Activated CD4-positive, alpha-beta memory T cell treated with anti-CD3 and anti-CD28 coated beads, Interleukin-2, amount 10 ng/mL, durations not matched to agents 7 days and 5 days (primary cell): ENCODE results near the gene SBNO1. TPM values are rescaled to one million over a fixed set of nuclear protein-coding genes. Genes with fewer than 3 reads are reported as not detected.

Experiments used
- CTCF ChIA-PET: fragments of 350-600 bp; sonication (Branson Sonifier 250); formaldehyde crosslinking; loops from one replicate; lab custom pipeline; 2021; ENCODE audit warnings: antibody characterized with exemption, inconsistent platforms; lab: Charles Lee
- POLR2A ChIA-PET: fragments of 350-600 bp; sonication (Branson Sonifier 250); formaldehyde crosslinking; loops from one replicate; lab custom pipeline; 2021; ENCODE audit warnings: antibody characterized with exemption; lab: Charles Lee
- DNase-seq: peaks from one replicate; pipeline ENCODE4 v3.0.0-alpha.2; 2020
- H3K27ac Mint-ChIP-seq: one replicate; pipeline ENCODE4 v1.8.0; 2021; ENCODE audit warnings: mild to moderate bottlenecking, mixed read lengths
- H3K27me3 Mint-ChIP-seq: one replicate; pipeline ENCODE4 v1.8.0; 2021; ENCODE audit warnings: mixed read lengths
- H3K36me3 Mint-ChIP-seq: one replicate; pipeline ENCODE4 v1.8.0; 2021; ENCODE audit warnings: low read depth, mixed read lengths
- H3K4me1 Mint-ChIP-seq: one replicate; pipeline ENCODE4 v1.8.0; 2021; ENCODE audit warnings: mixed read lengths
- H3K4me3 Mint-ChIP-seq: one replicate; pipeline ENCODE4 v1.8.0; 2021; ENCODE audit warnings: mild to moderate bottlenecking, mixed read lengths
- H3K9me3 Mint-ChIP-seq: one replicate; pipeline ENCODE4 v1.8.0; 2021; ENCODE audit warnings: mixed read lengths
- total RNA-seq, 2 experiments: library from RNA; stranded (reverse); gene quantifications; one replicate each; pipeline ENCODE4 v1.2.3, GENCODE V29; 2021

Gene SBNO1
- total RNA-seq, 2 experiments from 2014 or later = 40.1 to 40.2 TPM

DNA sequence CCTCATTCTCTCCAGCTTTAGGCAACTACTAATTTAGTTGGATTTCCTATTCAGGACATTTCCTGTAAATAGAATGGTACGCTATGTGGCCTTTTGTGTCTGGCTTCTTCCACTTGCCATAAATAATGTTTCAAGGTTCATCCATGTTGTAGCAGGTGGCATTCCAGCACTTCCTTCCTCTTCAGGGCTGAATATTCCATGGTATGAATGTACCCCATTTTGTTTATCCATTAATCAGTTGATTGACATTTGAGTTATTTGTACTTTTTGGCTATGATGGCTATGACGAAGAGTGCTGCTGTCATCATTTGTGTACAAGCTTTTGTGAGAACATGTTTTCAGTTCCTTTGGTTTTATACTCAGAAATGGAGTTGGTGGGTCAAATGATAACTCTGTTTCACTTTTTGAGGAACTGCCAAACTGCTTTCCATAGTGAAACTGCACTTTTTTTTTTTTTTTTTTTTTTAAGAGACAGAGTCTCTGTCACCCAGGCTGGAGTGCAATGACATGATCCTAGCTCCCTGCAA is 86.5 kb downstream of the SBNO1 start:
- DNase-seq = no peak
- Mint-ChIP-seq H3K27ac (peak overlapping the region; percentile 58), H3K4me1 (peaks cover 6% of the 10 kb centered on the region), H3K9me3 (no peaks in the 10 kb centered on the region), H3K27me3 (no peaks in the 10 kb centered on the region), H3K36me3 (no peaks in the 10 kb centered on the region), H3K4me3 (no peak overlapping the region)
- ChIA-PET CTCF (interaction anchor here (0.7 to 1.0 kb wide), 4 partner anchors 27 to 304 kb away, joined by 3 to 6 read pairs (median 4); no protein-coding TSS in a partner anchor), POLR2A (no interaction called here)

DNA sequence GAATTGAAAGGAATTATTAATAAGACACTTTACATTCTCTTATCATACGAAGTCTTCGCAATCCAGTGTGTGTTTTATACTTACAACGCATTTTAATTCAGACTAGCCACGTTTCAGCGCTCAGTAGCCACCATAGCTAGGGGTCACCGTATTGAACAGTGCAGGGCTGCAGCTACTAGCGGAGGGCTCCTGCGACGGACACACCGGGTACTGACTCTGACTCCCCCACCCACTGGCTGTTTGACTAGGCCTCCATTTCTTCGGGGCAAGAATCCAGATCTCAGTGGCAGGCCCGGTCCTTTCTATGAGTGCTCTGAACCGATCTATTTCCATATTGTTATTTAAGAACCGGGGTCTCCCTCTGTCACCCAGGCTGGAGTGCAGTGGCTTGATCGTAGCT is 91.5 kb downstream of the SBNO1 start:
- POLR2A ChIA-PET = no interaction called here
- no peaks in the 10 kb centered on the region for H3K36me3 Mint-ChIP-seq
- H3K27me3 Mint-ChIP-seq = no peaks in the 10 kb centered on the region
- CTCF ChIA-PET = no interaction called here
- peak overlapping the region; percentile 21 for H3K4me3 Mint-ChIP-seq
- DNase-seq = no peak
- no peaks in the 10 kb centered on the region for H3K9me3 Mint-ChIP-seq
- peaks cover 23% of the 10 kb centered on the region for H3K4me1 Mint-ChIP-seq
- H3K27ac Mint-ChIP-seq = no peak overlapping the region

DNA sequence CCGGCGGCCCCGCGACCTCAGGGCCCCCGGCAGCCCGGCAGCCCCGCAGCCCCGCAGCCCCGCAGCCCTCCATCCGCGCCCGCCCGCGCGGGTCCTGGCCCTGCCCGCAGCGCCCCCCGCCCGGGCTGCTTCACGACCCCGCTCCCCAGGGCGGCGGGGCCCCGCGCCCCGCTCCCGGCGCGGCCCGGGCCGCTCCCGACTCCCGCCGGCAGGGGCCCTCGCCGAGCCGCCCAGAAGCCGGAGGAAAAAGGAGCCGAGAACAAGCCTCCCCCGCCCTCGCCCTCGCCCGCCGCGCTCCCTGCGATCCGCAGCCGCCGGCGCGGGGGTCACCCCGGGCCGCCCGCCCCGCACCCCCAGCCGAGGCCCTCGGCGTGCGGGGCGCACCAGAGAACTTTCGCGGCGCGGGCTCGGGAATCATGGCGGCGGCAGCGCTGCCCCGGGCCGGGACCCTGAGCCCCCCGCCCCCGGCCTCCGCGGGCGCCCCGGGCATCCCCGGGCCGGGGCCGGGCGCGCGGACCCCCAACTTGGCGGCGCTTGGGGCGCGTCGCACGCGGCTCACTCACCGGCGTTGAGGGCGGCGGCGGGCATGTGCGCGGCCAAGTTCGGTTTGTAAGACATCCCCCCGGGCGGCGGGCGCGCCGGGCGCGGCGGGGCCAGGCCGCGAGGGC is 93.5 kb downstream of the SBNO1 start:
- Mint-ChIP-seq H3K4me3 (no peak overlapping the region), H3K27me3 (no peaks in the 10 kb centered on the region), H3K9me3 (no peaks in the 10 kb centered on the region), H3K36me3 (no peaks in the 10 kb centered on the region), H3K27ac (no peak overlapping the region), H3K4me1 (peaks cover 20% of the 10 kb centered on the region)
- ChIA-PET POLR2A (interaction anchor here (1.4 to 2.1 kb wide), 2 partner anchors 94 to 331 kb away, joined by 3 to 10 read pairs; partner anchors contain the start of gene SBNO1), CTCF (interaction anchor here (2.1 kb wide), 1 partner anchor 33 kb away, joined by 8 read pairs; no protein-coding TSS in a partner anchor)
- DNase-seq = peak; percentile 80

DNA sequence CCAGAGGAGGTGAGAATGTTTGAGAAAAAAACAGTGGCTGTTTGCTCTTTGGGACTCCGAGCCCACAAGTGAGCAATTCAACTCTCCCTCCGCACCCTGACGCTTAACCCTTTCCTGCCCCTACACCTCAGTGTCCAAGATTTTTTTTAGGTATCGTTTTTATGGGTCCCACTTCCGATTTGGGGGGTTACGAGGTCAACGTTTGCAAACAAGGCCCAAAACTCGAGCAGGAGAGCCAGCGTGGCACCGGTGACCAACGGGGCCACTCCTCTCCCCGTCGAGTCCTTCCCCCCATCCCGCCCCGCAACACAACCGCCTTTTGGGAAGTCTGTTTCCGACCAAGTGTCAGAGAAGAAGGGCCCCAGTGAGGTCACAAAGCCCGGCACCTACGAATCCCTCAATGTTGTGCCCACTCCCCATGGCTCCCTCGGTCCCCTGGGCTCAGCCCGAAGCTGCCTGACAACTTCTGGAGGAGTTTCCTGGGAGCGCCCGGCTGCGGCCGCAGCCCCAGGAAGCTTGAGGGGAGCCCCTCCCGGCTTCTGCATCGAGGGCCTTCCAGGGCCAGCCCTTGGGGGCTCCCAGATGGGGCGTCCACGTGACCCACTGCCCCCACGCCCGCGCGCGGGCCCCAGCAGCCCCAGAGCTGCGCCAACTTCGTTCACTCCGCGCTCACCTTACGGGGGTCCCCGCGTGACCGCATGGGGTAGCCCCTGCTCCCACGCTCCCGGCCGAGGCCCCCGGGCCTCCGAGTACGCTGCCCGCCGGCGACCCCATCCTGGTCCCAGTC is 94.2 kb downstream of the SBNO1 start:
- Mint-ChIP-seq H3K27me3 (no peaks in the 10 kb centered on the region), H3K9me3 (no peaks in the 10 kb centered on the region), H3K4me3 (peak overlapping the region; percentile 76), H3K36me3 (no peaks in the 10 kb centered on the region), H3K27ac (peak overlapping the region; percentile 54), H3K4me1 (peaks cover 20% of the 10 kb centered on the region)
- POLR2A ChIA-PET = interaction anchor here (0.8 to 2.1 kb wide), 9 partner anchors 13 to 332 kb away, joined by 3 to 10 read pairs (median 3); partner anchors contain the start of genes KMT5A, MPHOSPH9, MTRFR and SBNO1
- no peak for DNase-seq
- CTCF ChIA-PET = interaction anchor here (2.1 kb wide), 1 partner anchor 33 kb away, joined by 8 read pairs; no protein-coding TSS in a partner anchor

DNA sequence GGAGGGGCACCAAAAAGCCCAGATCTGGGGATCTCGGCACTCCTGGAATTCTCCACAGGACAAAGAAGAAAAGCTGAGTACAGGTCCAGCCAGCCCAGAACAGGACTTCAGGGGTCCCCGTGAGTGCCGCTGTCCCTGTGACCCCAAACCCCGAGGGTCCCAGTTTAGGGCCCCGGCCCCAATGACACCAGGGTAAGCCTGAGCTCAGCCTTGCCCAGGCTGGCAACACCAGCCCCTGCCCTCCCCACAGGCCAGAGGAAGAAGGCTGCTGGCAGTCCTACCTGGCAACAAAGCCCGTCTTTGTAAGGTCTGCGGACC is 94.8 kb downstream of the SBNO1 start:
- DNase-seq = no peak
- POLR2A ChIA-PET = interaction anchor here (0.8 to 2.1 kb wide), 9 partner anchors 12 to 332 kb away, joined by 3 to 10 read pairs (median 3); partner anchors contain the start of genes KMT5A, MPHOSPH9, MTRFR and SBNO1

DNA sequence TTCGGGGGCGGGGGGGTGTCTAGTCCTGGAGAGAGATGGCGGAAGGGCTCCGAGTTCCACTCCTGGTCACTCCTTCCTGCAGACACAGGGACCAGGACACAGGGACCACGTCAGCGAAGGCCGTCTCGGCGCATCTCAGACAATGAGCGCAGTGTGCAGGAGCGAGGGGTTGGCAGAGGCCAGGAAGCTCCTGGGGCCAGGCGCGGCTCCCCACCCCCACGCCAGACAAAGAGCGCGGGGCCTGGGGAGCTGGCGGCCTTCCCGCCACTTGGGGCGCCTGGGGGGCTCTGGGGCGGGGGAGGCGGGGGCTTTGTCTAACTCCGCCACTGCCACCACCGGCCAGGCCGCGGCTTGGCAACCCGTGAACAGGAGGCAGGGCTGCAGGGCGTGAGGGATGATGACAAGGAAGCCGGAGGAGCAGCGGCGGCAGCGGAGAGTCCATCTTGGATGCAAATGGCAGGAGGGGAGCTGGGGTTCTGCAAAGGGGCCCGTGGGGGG is 95.2 kb downstream of the SBNO1 start:
- no peaks in the 10 kb centered on the region for H3K27me3 Mint-ChIP-seq
- POLR2A ChIA-PET = interaction anchor here (0.8 to 2.1 kb wide), 9 partner anchors 12 to 333 kb away, joined by 3 to 10 read pairs (median 3); partner anchors contain the start of genes KMT5A, MPHOSPH9, MTRFR and SBNO1

More for the DNA sequence above, 94.8 kb downstream of the SBNO1 start:
- Mint-ChIP-seq H3K4me3 (peak overlapping the region; percentile 76), H3K27me3 (no peaks in the 10 kb centered on the region), H3K9me3 (no peaks in the 10 kb centered on the region), H3K4me1 (peaks cover 20% of the 10 kb centered on the region), H3K27ac (peak overlapping the region; percentile 54), H3K36me3 (no peaks in the 10 kb centered on the region)
- CTCF ChIA-PET = interaction anchor here (1.2 to 2.1 kb wide), 2 partner anchors 32 to 312 kb away, joined by 5 to 8 read pairs; no protein-coding TSS in a partner anchor

DNA sequence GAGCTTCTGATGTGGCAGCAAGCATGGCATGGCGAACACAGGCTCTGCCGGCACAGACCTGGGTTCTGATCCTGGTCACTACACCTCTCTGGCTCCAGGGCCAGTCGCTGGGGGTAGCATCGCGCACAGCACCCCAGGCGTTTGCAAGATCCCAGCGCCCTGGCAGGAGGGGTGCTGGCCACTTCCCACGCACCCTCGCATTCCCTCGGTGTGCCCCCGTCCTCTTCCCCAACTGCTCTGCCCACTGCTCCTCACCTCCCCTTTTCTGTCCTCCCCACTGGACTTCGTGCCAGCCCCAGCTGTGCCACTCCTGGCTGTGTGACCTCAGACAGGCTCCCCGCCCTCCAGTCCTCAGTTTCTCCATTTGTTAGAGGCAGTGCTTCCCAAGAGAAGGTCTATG is 95.8 kb downstream of the SBNO1 start:
- H3K4me3 Mint-ChIP-seq = peak overlapping the region; percentile 35
- peaks cover 3% of the 10 kb centered on the region for H3K36me3 Mint-ChIP-seq
- DNase-seq = no peak
- no peaks in the 10 kb centered on the region for H3K27me3 Mint-ChIP-seq
- no peak overlapping the region for H3K27ac Mint-ChIP-seq
- H3K9me3 Mint-ChIP-seq = no peaks in the 10 kb centered on the region
- CTCF ChIA-PET = interaction anchor here (1.2 to 2.1 kb wide), 3 partner anchors 31 to 313 kb away, joined by 4 to 8 read pairs (median 5); no protein-coding TSS in a partner anchor
- H3K4me1 Mint-ChIP-seq = peaks cover 22% of the 10 kb centered on the region
- POLR2A ChIA-PET = interaction anchor here (1.3 to 2.1 kb wide), 4 partner anchors 32 to 115 kb away, joined by 3 to 10 read pairs (median 3); partner anchors contain the start of genes KMT5A, MPHOSPH9, MTRFR and SBNO1

More for the DNA sequence above, 95.2 kb downstream of the SBNO1 start:
- H3K4me1 Mint-ChIP-seq = peaks cover 21% of the 10 kb centered on the region
- H3K27ac Mint-ChIP-seq = peak overlapping the region; percentile 52
- peak; percentile 37 for DNase-seq
- H3K4me3 Mint-ChIP-seq = peak overlapping the region; percentile 76
- no peaks in the 10 kb centered on the region for H3K9me3 Mint-ChIP-seq
- CTCF ChIA-PET = interaction anchor here (1.2 to 2.1 kb wide), 2 partner anchors 32 to 312 kb away, joined by 5 to 8 read pairs; no protein-coding TSS in a partner anchor
- peaks cover 2% of the 10 kb centered on the region for H3K36me3 Mint-ChIP-seq

DNA sequence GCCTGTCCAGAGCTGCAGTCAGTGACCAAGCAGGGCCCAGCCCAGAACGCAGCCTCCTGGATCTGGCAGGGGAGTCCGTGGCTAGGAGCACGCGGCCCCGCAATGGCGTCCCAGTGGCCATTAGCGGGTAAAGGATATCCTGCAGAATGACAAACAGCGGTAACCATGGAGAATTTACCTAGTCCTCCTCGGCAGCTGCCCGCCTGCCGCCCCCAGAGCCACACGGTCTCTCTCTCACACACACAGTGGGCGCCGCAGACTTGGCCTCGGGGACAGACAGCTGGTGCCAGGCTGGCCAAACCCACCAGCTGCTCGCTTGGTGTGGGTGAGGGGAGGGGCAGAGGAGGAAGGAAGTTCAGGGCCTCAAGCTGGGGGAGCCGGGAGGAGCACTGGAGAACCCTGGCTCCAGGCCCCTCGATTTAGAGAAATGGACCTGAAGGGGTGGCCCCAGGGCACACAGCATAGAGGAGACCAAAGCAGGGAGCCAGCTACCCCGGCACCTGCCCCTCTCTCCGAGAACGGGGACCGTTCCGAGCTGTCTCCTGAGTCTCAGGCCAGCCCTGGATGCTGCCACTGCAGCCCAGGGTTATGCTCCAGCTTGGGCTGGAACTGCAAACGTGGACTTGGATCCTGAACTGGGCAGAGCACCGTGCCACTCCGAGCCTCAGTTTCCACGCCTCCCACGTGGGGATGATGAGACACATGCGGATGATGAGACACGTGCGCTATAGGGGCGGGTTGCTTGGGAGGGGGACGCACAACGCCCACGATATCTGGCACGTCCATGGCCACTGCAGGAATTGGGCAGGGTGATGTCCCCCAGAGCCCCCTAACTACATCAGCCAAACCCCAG is 96.4 kb downstream of the SBNO1 start:
- ChIA-PET CTCF (interaction anchor here (1.2 kb wide), 1 partner anchor 97 kb away, joined by 4 read pairs; no protein-coding TSS in a partner anchor), POLR2A (interaction anchor here (0.8 to 1.3 kb wide), 3 partner anchors 30 to 406 kb away, joined by 3 read pairs; partner anchors contain the start of genes MPHOSPH9 and MTRFR)
- H3K36me3 Mint-ChIP-seq = peaks cover 5% of the 10 kb centered on the region
- H3K27me3 Mint-ChIP-seq = no peaks in the 10 kb centered on the region
- peaks cover 22% of the 10 kb centered on the region for H3K4me1 Mint-ChIP-seq
- no peak overlapping the region for H3K27ac Mint-ChIP-seq
- no peak for DNase-seq
- no peak overlapping the region for H3K4me3 Mint-ChIP-seq
- no peaks in the 10 kb centered on the region for H3K9me3 Mint-ChIP-seq

DNA sequence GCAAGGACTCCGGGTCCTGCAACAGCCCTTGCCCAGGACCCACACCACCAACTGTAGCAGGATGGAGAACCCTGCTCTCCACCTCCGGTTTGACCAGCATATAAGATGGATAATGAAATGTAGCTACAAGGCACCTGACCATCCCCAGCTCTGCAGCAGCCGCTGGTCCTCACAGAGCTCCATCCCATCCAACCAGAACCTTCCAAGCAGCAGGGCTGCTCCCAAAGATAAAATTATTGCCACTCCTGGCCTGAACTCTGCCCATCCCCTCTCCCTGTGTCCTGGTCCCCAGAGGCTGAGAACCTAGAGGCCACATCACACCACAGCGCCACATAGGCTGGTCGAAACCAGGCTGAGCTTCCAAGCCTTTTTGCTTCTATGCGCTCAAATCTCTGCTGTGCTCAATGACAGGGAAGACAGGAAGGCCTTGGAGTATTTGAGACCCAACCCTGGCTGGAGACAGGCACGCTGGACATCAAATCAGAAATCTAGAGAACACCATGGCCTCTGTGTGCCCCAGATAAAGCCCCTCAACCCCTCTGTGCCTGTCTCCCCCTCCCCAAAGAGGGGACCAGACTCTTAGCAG is 97.2 kb downstream of the SBNO1 start:
- H3K4me3 Mint-ChIP-seq = no peak overlapping the region
- H3K27ac Mint-ChIP-seq = no peak overlapping the region
- POLR2A ChIA-PET = interaction anchor here (0.8 to 1.1 kb wide), 4 partner anchors 29 to 406 kb away, joined by 3 to 4 read pairs (median 3); partner anchors contain the start of genes MTRFR and SNRNP35
- DNase-seq = no peak
- H3K36me3 Mint-ChIP-seq = peaks cover 5% of the 10 kb centered on the region
- no peaks in the 10 kb centered on the region for H3K27me3 Mint-ChIP-seq
- peaks cover 22% of the 10 kb centered on the region for H3K4me1 Mint-ChIP-seq
- H3K9me3 Mint-ChIP-seq = no peaks in the 10 kb centered on the region
- CTCF ChIA-PET = interaction anchor here (0.6 to 1.2 kb wide), 4 partner anchors 19 to 98 kb away, joined by 3 to 7 read pairs (median 4); no protein-coding TSS in a partner anchor

DNA sequence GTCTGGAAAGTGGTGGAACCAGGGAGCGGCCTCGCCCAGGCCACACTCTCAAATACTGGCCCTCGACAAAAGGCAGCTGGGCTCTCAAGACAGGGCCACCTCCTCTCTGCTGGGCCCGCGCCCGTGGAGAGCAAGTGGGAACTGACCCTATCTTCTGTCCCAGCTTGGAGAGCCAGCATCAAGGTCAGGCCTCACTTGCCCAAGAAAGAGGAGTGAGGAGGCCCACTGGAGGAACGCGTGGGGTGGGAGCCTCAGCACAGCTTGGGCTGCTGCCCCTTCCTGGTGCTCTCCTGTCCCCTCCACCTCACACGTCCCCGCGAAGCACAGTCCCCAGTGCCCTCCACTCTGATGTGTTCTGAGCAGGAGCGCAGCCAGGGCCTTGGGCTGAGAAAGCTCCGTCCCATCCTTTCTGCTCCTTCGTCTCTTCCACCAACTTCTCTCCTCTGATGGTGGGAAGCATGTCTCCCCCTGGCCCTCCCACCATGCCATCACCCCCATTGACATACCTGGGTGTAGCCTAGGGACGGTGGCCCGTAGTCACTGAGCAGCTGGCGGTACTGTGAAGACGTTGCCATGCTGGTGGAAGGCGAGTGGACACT is 97.9 kb downstream of the SBNO1 start:
- H3K4me1 Mint-ChIP-seq = peaks cover 18% of the 10 kb centered on the region
- no peaks in the 10 kb centered on the region for H3K9me3 Mint-ChIP-seq
- ChIA-PET CTCF (interaction anchor here (0.6 to 1.2 kb wide), 3 partner anchors 19 to 44 kb away, joined by 3 to 7 read pairs (median 3); no protein-coding TSS in a partner anchor), POLR2A (interaction anchor here (0.9 to 1.0 kb wide), 2 partner anchors 33 to 191 kb away, joined by 3 to 4 read pairs; partner anchors contain the start of genes MTRFR and SNRNP35)
- no peak overlapping the region for H3K4me3 Mint-ChIP-seq
- no peak overlapping the region for H3K27ac Mint-ChIP-seq
- peaks cover 7% of the 10 kb centered on the region for H3K36me3 Mint-ChIP-seq
- DNase-seq = no peak
- H3K27me3 Mint-ChIP-seq = no peaks in the 10 kb centered on the region
